Measurements from ENCODE around the gene HDAC4. TPM values are rescaled to one million over a fixed set of nuclear protein-coding genes. Genes with fewer than 3 reads are reported as not detected.

The HDAC4 gene
- polyA plus RNA-seq, 1 donor (not counting 4 experiments of a cell fraction or from before 2014, with no cell fraction given): 2.9 TPM

GRCh38 chr2:239261356-239261755, 139.5 kb downstream of the HDAC4 start:
- H3K4me1 ChIP-seq (ENCODE audit: control insufficient read depth, extremely low read depth, insufficient read depth, low read length): peaks cover 20% of the 10 kb centered on the region
- dilution Hi-C loops (cut with MboI; ENCODE audit: extremely low pct_ligation_motif_present, low sequenced_read_pairs): no loop called here
- H3K4me3 ChIP-seq (ENCODE audit: control insufficient read depth in 2 of 3, extremely low read depth in 1 of 3, insufficient read depth in 2 of 3, low read depth in 1 of 3, low read length in 3 of 3): no peak overlapping the region
- DNase-seq (ENCODE audit: low read depth, low spot score) (no peak), FAIRE-seq (no peak)
- H4K20me1 ChIP-seq (ENCODE audit: control insufficient read depth, extremely low read depth, insufficient read depth, low read length): peaks cover 3% of the 10 kb centered on the region
- no peaks in the 10 kb centered on the region for H3K27me3 ChIP-seq (ENCODE audit: control insufficient read depth, extremely low read depth, insufficient read depth, low read length)
- no peaks in the 10 kb centered on the region for H3K9me1 ChIP-seq (ENCODE audit: control insufficient read depth, extremely low read depth, insufficient read depth, low read length)
- H3K79me2 ChIP-seq (ENCODE audit: control insufficient read depth, insufficient read depth, low read length): peaks cover 1% of the 10 kb centered on the region
- H3K4me2 ChIP-seq (ENCODE audit: control insufficient read depth, extremely low read depth, insufficient read depth, low read depth, low read length): no peak overlapping the region
- no peaks in the 10 kb centered on the region for H3K9me3 ChIP-seq (ENCODE audit: control insufficient read depth, low read depth, low read length)
- H3K36me3 ChIP-seq (ENCODE audit: control insufficient read depth in 2 of 2, extremely low read depth in 1 of 2, insufficient read depth in 2 of 2, low read length in 2 of 2): no peaks in the 10 kb centered on the region
- H2AFZ ChIP-seq (ENCODE audit: control insufficient read depth, low read length): no peak overlapping the region
- TF ChIP-seq, protein P1, sequence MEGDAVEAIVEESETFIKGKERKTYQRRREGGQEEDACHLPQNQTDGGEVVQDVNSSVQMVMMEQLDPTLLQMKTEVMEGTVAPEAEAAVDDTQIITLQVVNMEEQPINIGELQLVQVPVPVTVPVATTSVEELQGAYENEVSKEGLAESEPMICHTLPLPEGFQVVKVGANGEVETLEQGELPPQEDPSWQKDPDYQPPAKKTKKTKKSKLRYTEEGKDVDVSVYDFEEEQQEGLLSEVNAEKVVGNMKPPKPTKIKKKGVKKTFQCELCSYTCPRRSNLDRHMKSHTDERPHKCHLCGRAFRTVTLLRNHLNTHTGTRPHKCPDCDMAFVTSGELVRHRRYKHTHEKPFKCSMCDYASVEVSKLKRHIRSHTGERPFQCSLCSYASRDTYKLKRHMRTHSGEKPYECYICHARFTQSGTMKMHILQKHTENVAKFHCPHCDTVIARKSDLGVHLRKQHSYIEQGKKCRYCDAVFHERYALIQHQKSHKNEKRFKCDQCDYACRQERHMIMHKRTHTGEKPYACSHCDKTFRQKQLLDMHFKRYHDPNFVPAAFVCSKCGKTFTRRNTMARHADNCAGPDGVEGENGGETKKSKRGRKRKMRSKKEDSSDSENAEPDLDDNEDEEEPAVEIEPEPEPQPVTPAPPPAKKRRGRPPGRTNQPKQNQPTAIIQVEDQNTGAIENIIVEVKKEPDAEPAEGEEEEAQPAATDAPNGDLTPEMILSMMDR (optimal IDR thresholded peaks at IDR 0.05 in 1 of 3, IDR thresholded peaks at IDR 0.05 in 1 of 3, conservative IDR thresholded peaks at IDR 0.05 in 1 of 3; ENCODE audit: extremely low read depth in 1 of 3, insufficient read depth in 2 of 3, low read length in 3 of 3): no peak
- TF ChIP-seq EZH2 (IDR thresholded peaks at IDR 0.05; ENCODE audit: low read length): no peak
- H3K9ac ChIP-seq (ENCODE audit: control insufficient read depth, extremely low read depth, insufficient read depth, low read length): no peak overlapping the region
- H3K27ac ChIP-seq (ENCODE audit: control insufficient read depth, insufficient read depth, low read length): no peak overlapping the region

DNA sequence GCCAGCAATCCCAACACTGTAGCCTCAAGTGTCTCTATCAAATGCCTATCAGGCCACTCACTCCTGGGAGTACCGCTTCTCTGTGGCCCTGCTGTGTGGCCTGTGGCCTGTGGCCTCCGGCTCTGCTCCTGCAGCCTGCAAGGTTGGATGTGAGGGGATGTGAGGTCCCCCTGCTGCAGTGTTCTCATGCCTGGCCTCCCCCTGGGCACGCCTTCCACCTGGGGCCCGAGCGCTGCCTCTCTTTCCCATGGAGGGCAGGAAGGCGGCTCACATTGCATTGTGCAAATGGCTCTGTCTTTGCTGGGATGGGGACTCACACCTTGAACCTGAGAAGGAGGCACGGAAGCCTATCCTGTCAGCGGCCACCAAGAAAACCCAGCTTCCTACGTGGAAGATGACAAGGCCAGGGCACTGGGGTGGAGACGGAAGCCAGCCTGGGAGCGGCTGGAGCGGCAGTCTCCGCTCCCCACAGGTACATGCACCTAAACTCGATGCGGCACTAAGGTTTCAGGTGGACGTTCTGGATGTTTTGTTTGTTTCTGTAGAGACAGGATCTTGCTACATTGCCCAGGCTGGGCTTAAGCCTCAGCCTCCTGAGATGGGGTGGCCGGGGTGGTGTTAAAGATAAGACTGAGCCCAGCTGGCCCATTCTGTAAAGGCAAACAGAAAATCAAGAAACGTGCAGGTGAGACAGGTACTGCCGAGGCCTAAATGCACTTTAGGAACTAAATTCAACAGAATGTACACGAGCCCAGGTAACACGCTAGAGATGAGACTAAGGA, 140.1 kb downstream of the HDAC4 start:
- Histone ChIP-seq H3K27me3 (ENCODE audit: control insufficient read depth, extremely low read depth, insufficient read depth, low read length) (no peaks in the 10 kb centered on the region), H4K20me1 (ENCODE audit: control insufficient read depth, extremely low read depth, insufficient read depth, low read length) (peaks cover 3% of the 10 kb centered on the region), H2AFZ (ENCODE audit: control insufficient read depth, low read length) (no peak overlapping the region), H3K9ac (ENCODE audit: control insufficient read depth, extremely low read depth, insufficient read depth, low read length) (no peak overlapping the region), H3K4me2 (ENCODE audit: control insufficient read depth, extremely low read depth, insufficient read depth, low read depth, low read length) (no peak overlapping the region), H3K9me1 (ENCODE audit: control insufficient read depth, extremely low read depth, insufficient read depth, low read length) (no peaks in the 10 kb centered on the region), H3K4me3 (ENCODE audit: control insufficient read depth in 2 of 3, extremely low read depth in 1 of 3, insufficient read depth in 2 of 3, low read depth in 1 of 3, low read length in 3 of 3) (no peak overlapping the region), H3K9me3 (ENCODE audit: control insufficient read depth, low read depth, low read length) (no peaks in the 10 kb centered on the region), H3K27ac (ENCODE audit: control insufficient read depth, insufficient read depth, low read length) (no peak overlapping the region), H3K79me2 (ENCODE audit: control insufficient read depth, insufficient read depth, low read length) (peaks cover 1% of the 10 kb centered on the region), H3K36me3 (ENCODE audit: control insufficient read depth in 2 of 2, extremely low read depth in 1 of 2, insufficient read depth in 2 of 2, low read length in 2 of 2) (no peaks in the 10 kb centered on the region), H3K4me1 (ENCODE audit: control insufficient read depth, extremely low read depth, insufficient read depth, low read length) (peaks cover 20% of the 10 kb centered on the region)
- no peak for DNase-seq (ENCODE audit: low read depth, low spot score)
- no peak for FAIRE-seq
- TF ChIP-seq, protein P1 (optimal IDR thresholded peaks at IDR 0.05 in 1 of 3, IDR thresholded peaks at IDR 0.05 in 1 of 3, conservative IDR thresholded peaks at IDR 0.05 in 1 of 3; ENCODE audit: extremely low read depth in 1 of 3, insufficient read depth in 2 of 3, low read length in 3 of 3): no peak
- TF ChIP-seq EZH2 (IDR thresholded peaks at IDR 0.05; ENCODE audit: low read length): no peak
- dilution Hi-C loops (cut with MboI; ENCODE audit: extremely low pct_ligation_motif_present, low sequenced_read_pairs): no loop called here
